Keratinocyte (primary cell): ENCODE data around the gene VPS35L. TPM values are rescaled to one million over a fixed set of nuclear protein-coding genes. Genes with fewer than 3 reads are reported as not detected.
"Not testable (repeated sequence)": the region's sequence is repeated elsewhere in the genome, so short reads cannot be mapped to it uniquely, and the experiment has no call there.

Experiments used
- DNase-seq: peaks from one replicate; pipeline ENCODE4 v3.0.0-alpha.2; 2011; ENCODE audit warnings: low read depth, missing footprints, low spot score
- FAIRE-seq: peaks from 2 replicates; lab custom pipeline; 2011; peaks lifted over from hg19 to GRCh38; lab: Jason Lieb, UNC
- H2AFZ ChIP-seq: 2 replicates; pipeline ENCODE4 v1.6.0; 2012; ENCODE audit warnings: low read length, control low read depth, inconsistent platforms; ENCODE audit not compliant: control insufficient read depth
- H3K27ac ChIP-seq: 2 replicates; pipeline ENCODE4 v1.5.1; 2011; ENCODE audit warnings: low read length; ENCODE audit not compliant: control insufficient read depth, insufficient read depth
- H3K27me3 ChIP-seq: 3 replicates; pipeline ENCODE4 v1.6.0; 2011; ENCODE audit warnings: low read length; ENCODE audit not compliant: control insufficient read depth, insufficient read depth; ENCODE audit errors: extremely low read depth
- H3K36me3 ChIP-seq, 2 experiments: 2 replicates in 1 of 2; 3 replicates in 1 of 2; pipeline ENCODE4 v1.5.1; 2011; ENCODE audit warnings: low read length in 2 of 2, mild to moderate bottlenecking in 1 of 2; ENCODE audit not compliant: control insufficient read depth in 2 of 2, insufficient read depth in 2 of 2; ENCODE audit errors: extremely low read depth in 1 of 2
- H3K4me1 ChIP-seq: 3 replicates; pipeline ENCODE4 v1.5.1; 2011; ENCODE audit warnings: low read length; ENCODE audit not compliant: control insufficient read depth, insufficient read depth; ENCODE audit errors: extremely low read depth
- H3K4me2 ChIP-seq: 3 replicates; pipeline ENCODE4 v1.6.0; 2011; ENCODE audit warnings: low read depth, low read length; ENCODE audit not compliant: control insufficient read depth, insufficient read depth; ENCODE audit errors: extremely low read depth
- H3K4me3 ChIP-seq, 3 experiments: fragments of 200-600 bp in 1 of 3; sonication (generic) in 1 of 3; 2 replicates in 2 of 3; 3 replicates in 1 of 3; pipeline ENCODE4 v1.5.1; 2011 to 2016; ENCODE audit warnings: low read length in 3 of 3, mild to moderate bottlenecking in 3 of 3, control low read depth in 2 of 3, inconsistent platforms in 1 of 3, low read depth in 1 of 3, mixed read lengths in 1 of 3, mixed run types in 1 of 3, moderate library complexity in 1 of 3; ENCODE audit not compliant: control insufficient read depth in 2 of 3, insufficient read depth in 2 of 3; ENCODE audit errors: extremely low read depth in 1 of 3
- H3K79me2 ChIP-seq: 2 replicates; pipeline ENCODE4 v1.6.0; 2012; ENCODE audit warnings: low read length; ENCODE audit not compliant: control insufficient read depth, insufficient read depth
- H3K9ac ChIP-seq: 3 replicates; pipeline ENCODE4 v1.6.0; 2011; ENCODE audit warnings: low read length; ENCODE audit not compliant: control insufficient read depth, insufficient read depth; ENCODE audit errors: extremely low read depth
- H3K9me1 ChIP-seq: 3 replicates; pipeline ENCODE4 v1.6.0; 2011; ENCODE audit warnings: low read length; ENCODE audit not compliant: control insufficient read depth, insufficient read depth; ENCODE audit errors: extremely low read depth
- H3K9me3 ChIP-seq: 2 replicates; pipeline ENCODE4 v1.5.1; 2012; ENCODE audit warnings: low read depth, low read length; ENCODE audit not compliant: control insufficient read depth
- H4K20me1 ChIP-seq: 3 replicates; pipeline ENCODE4 v1.6.0; 2011; ENCODE audit warnings: low read length; ENCODE audit not compliant: control insufficient read depth, insufficient read depth; ENCODE audit errors: extremely low read depth
- CTCF ChIP-seq, 3 experiments: IDR thresholded peaks in 1 of 3; conservative IDR thresholded peaks in 1 of 3; optimal IDR thresholded peaks in 1 of 3; 2 replicates in 2 of 3; 3 replicates in 1 of 3; pipeline versions ENCODE3 to v1.5.1; 2011; ENCODE audit warnings: low read length in 3 of 3, mild to moderate bottlenecking in 3 of 3, moderate library complexity in 2 of 3, control low read depth in 1 of 3, inconsistent platforms in 1 of 3; ENCODE audit not compliant: insufficient read depth in 2 of 3; ENCODE audit errors: extremely low read depth in 1 of 3
- EZH2 ChIP-seq: IDR thresholded peaks from one replicate; pipeline ENCODE4 v1.6.1; 2012; ENCODE audit warnings: inconsistent platforms, mild to moderate bottlenecking, low read length, moderate library complexity
- dilution Hi-C: fragments of 300-500 bp; cut with MboI; formaldehyde crosslinking; loops from one replicate; pipeline ENCODE4 v1.7.0; 2020; ENCODE audit warnings: low sequenced_read_pairs; ENCODE audit not compliant: extremely low pct_ligation_motif_present
- polyA plus RNA-seq, 5 experiments: library from polyadenylated mRNA; depleted of rRNA in 3 of 5; stranded (reverse) in 3 of 5; stranded (forward) in 1 of 5; unstranded in 1 of 5; fragments of >200 nt; gene quantifications; 1 replicate in 1 of 5; 2 replicates in 3 of 5; 3 replicates in 1 of 5; pipeline versions ENCODE4 v1.2.1 to v1.2.3, GENCODE V29; 2011 to 2012; ENCODE audit warnings: missing spikeins in 2 of 5, low read depth in 1 of 5, low replicate concordance in 1 of 5

The VPS35L gene
- polyA plus RNA-seq, 1 donor (not counting 4 experiments of a cell fraction or from before 2014, with no cell fraction given) = 22.1 TPM

GRCh38 chr16:19678804-19679203 is 123.3 kb downstream of the VPS35L start:
- TF ChIP-seq EZH2 (no peak), CTCF (optimal IDR thresholded peaks at IDR 0.05 in 1 of 3, IDR thresholded peaks at IDR 0.05 in 1 of 3, conservative IDR thresholded peaks at IDR 0.05 in 1 of 3; ENCODE audit: extremely low read depth in 1 of 3, insufficient read depth in 2 of 3, low read length in 3 of 3) (no peak)
- Histone ChIP-seq H3K4me1 (no peaks in the 10 kb centered on the region), H4K20me1 (no peaks in the 10 kb centered on the region), H3K4me2 (no peak overlapping the region), H3K36me3 (peaks cover 0 to 8% of the 10 kb centered on the region in 2 experiments), H3K79me2 (no peaks in the 10 kb centered on the region), H3K4me3 (no peak overlapping the region), H3K27me3 (no peaks in the 10 kb centered on the region), H2AFZ (no peak overlapping the region), H3K9me3 (no peaks in the 10 kb centered on the region), H3K9ac (no peak overlapping the region), H3K9me1 (no peaks in the 10 kb centered on the region), H3K27ac (no peak overlapping the region)
- dilution Hi-C loops = no loop called here
- DNase-seq = no peak
- no peak for FAIRE-seq

- H3K9ac ChIP-seq, H3K4me2 ChIP-seq, H3K4me3 ChIP-seq, H3K9me1 ChIP-seq, FAIRE-seq, H3K27me3 ChIP-seq, dilution Hi-C loops, H4K20me1 ChIP-seq, H3K27ac ChIP-seq, H3K79me2 ChIP-seq, DNase-seq, H3K4me1 ChIP-seq, H3K9me3 ChIP-seq, H2AFZ ChIP-seq: not testable (repeated sequence)
- H3K36me3 ChIP-seq = peaks cover 0 to 10% of the 10 kb centered on the region in 2 experiments
Measured at GRCh38 chr16:19679281-19679680, 123.8 kb downstream of the VPS35L start.

- peak in 2 of 3 experiments; percentile 40 to 41 for TF ChIP-seq CTCF (optimal IDR thresholded peaks at IDR 0.05 in 1 of 3, IDR thresholded peaks at IDR 0.05 in 1 of 3, conservative IDR thresholded peaks at IDR 0.05 in 1 of 3; ENCODE audit: extremely low read depth in 1 of 3, insufficient read depth in 2 of 3, low read length in 3 of 3)
- no peak for TF ChIP-seq EZH2
- H3K79me2 ChIP-seq = no peaks in the 10 kb centered on the region
- no peak overlapping the region for H3K27ac ChIP-seq
- H4K20me1 ChIP-seq = no peaks in the 10 kb centered on the region
- H3K9me1 ChIP-seq = no peaks in the 10 kb centered on the region
- H2AFZ ChIP-seq = no peak overlapping the region
- dilution Hi-C loops = no loop called here
- H3K36me3 ChIP-seq = peaks cover 3 to 10% of the 10 kb centered on the region in 2 experiments
- no peak for DNase-seq
- H3K9me3 ChIP-seq = no peaks in the 10 kb centered on the region
- H3K9ac ChIP-seq = no peak overlapping the region
- no peak overlapping the region for H3K4me2 ChIP-seq
- FAIRE-seq = no peak
- no peak overlapping the region for H3K4me3 ChIP-seq
- H3K27me3 ChIP-seq = no peaks in the 10 kb centered on the region
- H3K4me1 ChIP-seq = no peaks in the 10 kb centered on the region
Measured at GRCh38 chr16:19680881-19681340, 125.4 kb downstream of the VPS35L start.
